HG03571 (cell line): Measurements from ENCODE around the gene RRAGA.
"Not testable (repeated sequence)": the region's sequence is repeated elsewhere in the genome, so short reads cannot be mapped to it uniquely, and the experiment has no call there.

Experiments
- ATAC-seq: cut with Tn5 transposase; IDR thresholded peaks from one replicate; pipeline ENCODE4 v1.9.1; 2021; ENCODE audit not compliant: unreplicated experiment

RRAGA gene

DNA sequence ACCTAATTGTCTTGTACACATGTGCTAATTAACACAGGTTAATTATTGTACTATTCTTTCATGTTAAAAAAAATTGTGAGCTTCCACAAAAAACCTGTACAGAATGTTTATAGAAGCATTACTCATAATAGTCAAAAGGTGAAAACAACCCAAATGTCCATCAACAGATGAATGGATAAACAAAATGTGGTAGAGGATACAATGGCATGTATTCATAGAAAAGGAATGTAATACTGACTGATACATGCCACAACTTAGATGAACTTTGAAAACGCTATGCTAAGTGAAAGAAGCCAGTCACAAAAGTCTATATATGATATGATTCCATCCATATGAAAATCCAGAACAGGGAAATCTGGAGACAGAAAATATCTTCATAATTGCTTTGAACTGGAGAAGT lies 25.6 kb downstream of the RRAGA start:
- ATAC-seq, result no peak

DNA sequence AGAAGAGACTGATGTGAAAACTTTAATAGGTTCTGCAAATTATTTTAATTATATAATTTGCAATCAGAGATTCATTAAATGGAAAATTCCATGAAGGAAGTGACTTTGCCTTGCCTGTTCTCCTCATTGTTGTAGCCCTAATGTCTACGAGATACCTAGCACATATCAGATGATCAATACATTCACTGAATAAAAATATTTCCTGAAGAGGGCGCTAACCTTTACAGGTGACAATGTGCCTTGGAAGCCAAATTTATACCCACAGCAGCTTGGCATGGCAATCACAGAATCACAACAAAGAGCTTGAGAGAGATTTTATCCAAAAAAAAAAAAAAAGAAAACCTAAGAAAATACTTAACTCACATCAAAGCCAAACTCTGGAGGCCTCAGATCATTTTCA lies 36.1 kb downstream of the RRAGA start:
- no peak for ATAC-seq

DNA sequence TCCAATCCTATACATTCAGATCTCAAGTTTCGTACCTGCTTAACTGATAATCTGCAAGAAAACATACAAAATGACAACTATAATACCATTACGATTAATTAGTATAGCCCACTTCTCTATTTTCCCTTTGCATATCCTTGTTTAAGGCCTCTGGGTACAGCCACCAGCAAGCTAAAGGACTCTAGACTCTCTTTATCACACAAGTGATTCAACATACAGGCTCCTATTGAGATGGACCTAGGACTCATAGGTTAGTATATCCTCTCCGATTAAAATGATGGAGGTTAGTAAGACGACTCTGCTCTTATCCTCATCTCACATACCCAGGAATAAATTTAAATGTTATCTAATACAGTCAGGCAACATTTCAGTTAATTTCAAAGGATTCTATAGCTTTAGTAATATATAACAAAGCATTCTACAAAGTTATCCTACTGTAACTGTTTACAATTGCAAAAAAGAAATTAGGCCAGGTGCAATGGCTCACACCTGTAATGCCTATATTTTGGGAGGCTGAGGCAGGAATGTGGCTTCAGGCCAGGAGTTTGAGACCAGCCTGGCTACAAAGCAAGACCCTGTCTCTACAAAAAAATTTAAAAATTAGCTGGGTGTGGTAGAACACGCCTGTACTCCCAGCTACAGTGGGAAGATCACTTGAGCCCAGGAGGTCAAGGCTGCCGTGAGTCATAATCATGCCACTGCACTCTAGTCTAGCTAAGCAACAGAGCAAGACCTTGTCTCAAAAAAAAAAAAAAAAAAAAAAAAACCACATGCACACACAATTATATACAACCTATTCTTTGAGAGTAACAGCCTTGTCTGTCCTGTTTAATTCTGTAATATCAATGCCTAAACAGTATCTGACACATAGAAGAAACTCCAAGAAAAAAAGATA lies 38.1 kb downstream of the RRAGA start:
- ATAC-seq, result no peak

DNA sequence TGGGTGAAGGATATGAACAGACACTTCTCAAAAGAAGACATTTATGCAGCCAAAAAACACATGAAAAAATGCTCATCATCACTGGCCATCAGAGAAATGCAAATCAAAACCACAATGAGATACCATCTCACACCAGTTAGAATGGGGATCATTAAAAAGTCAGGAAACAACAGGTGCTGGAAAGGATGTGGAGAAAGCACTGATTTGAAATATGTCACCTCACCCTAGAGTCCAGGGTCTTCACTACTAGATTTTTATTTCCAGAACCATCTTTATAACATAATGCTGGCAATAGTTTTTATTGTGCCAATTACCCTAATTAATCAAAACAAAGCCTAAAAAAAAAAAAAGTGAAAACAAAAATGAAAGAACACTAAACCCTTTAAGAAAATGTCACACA lies 48.2 kb downstream of the RRAGA start:
- ATAC-seq, result not testable (repeated sequence)
